DND-41 (cell line): ENCODE measurements around the gene RASSF6.
"Not testable (repeated sequence)": the region's sequence is repeated elsewhere in the genome, so short reads cannot be mapped to it uniquely, and the experiment has no call there.

Experiments
- ATAC-seq: fragments of 200-7000 bp; cut with Tn5 transposase; 3 replicates; pipeline ENCODE4 v1.9.1; 2021; ENCODE audit warnings: low read depth; ENCODE audit not compliant: insufficient read depth
- DNase-seq: peaks from one replicate; pipeline ENCODE4 v3.0.0-alpha.2; 2020
- H2AFZ ChIP-seq: 2 replicates; pipeline ENCODE4 v1.6.0; 2012; ENCODE audit warnings: low read depth, low read length
- H3K27ac ChIP-seq: 2 replicates; pipeline ENCODE4 v1.5.1; 2012; ENCODE audit warnings: low read length, inconsistent platforms
- H3K27me3 ChIP-seq: fragments of 200-600 bp; sonication (generic); 2 replicates; pipeline ENCODE4 v1.6.0; 2012; ENCODE audit warnings: low read length, mild to moderate bottlenecking, inconsistent platforms; ENCODE audit not compliant: insufficient read depth, poor library complexity
- H3K36me3 ChIP-seq: 2 replicates; pipeline ENCODE4 v1.5.1; 2012; ENCODE audit warnings: low read length, inconsistent platforms; ENCODE audit not compliant: insufficient read depth
- H3K4me1 ChIP-seq: 2 replicates; pipeline ENCODE4 v1.5.1; 2012; ENCODE audit warnings: mild to moderate bottlenecking, low read length; ENCODE audit not compliant: insufficient read depth
- H3K4me2 ChIP-seq: 2 replicates; pipeline ENCODE4 v1.6.0; 2012; ENCODE audit warnings: mild to moderate bottlenecking, moderate library complexity, low read length, inconsistent platforms; ENCODE audit not compliant: insufficient read depth
- H3K4me3 ChIP-seq, 2 experiments: fragments of 200-600 bp in 1 of 2; shearing (Covaris generic) in 1 of 2; 2 replicates each; pipeline ENCODE4 v1.5.1; 2012 to 2016; ENCODE audit warnings: inconsistent platforms in 2 of 2, low read length in 2 of 2, mild to moderate bottlenecking in 2 of 2, low read depth in 1 of 2, moderate library complexity in 1 of 2
- H3K79me2 ChIP-seq: 2 replicates; pipeline ENCODE4 v1.6.0; 2012; ENCODE audit warnings: low read length, inconsistent platforms; ENCODE audit not compliant: insufficient read depth
- H3K9ac ChIP-seq: 2 replicates; pipeline ENCODE4 v1.6.0; 2012; ENCODE audit warnings: low read depth, mild to moderate bottlenecking, inconsistent platforms, low read length, moderate library complexity
- H3K9me3 ChIP-seq: 2 replicates; pipeline ENCODE4 v1.5.1; 2012; ENCODE audit warnings: low read length, moderate library complexity, mild to moderate bottlenecking, inconsistent platforms; ENCODE audit not compliant: insufficient read depth, severe bottlenecking
- H4K20me1 ChIP-seq: 2 replicates; pipeline ENCODE4 v1.6.0; 2012; ENCODE audit warnings: low read length; ENCODE audit not compliant: insufficient read depth
- CTCF ChIP-seq: IDR thresholded peaks from 2 replicates; pipeline ENCODE4 v1.5.1; 2012; ENCODE audit warnings: borderline replicate concordance, low read length, moderate library complexity, mild to moderate bottlenecking; ENCODE audit not compliant: poor library complexity, severe bottlenecking; ENCODE audit errors: extremely low read depth
- EZH2 ChIP-seq: IDR thresholded peaks from 3 replicates; pipeline ENCODE4 v1.6.1; 2012; ENCODE audit warnings: borderline replicate concordance, low read depth, mild to moderate bottlenecking, moderate library complexity, low read length, inconsistent platforms; ENCODE audit not compliant: severe bottlenecking

RASSF6 gene

GRCh38 chr4:73603271-73603710, 16.9 kb downstream of the RASSF6 start:
- H2AFZ ChIP-seq = no peak overlapping the region
- no peak overlapping the region for H3K4me3 ChIP-seq
- DNase-seq (no peak), ATAC-seq (no peak)
- peaks cover 65% of the 10 kb centered on the region for H3K4me1 ChIP-seq
- H3K4me2 ChIP-seq = no peak overlapping the region
- no peaks in the 10 kb centered on the region for H3K79me2 ChIP-seq
- H3K9ac ChIP-seq = no peak overlapping the region
- H3K36me3 ChIP-seq = no peaks in the 10 kb centered on the region
- no peak for TF ChIP-seq EZH2
- TF ChIP-seq CTCF = no peak
- H4K20me1 ChIP-seq = no peaks in the 10 kb centered on the region
- no peak overlapping the region for H3K27ac ChIP-seq
- no peaks in the 10 kb centered on the region for H3K9me3 ChIP-seq
- no peaks in the 10 kb centered on the region for H3K27me3 ChIP-seq

- Histone ChIP-seq H3K27ac (peak overlapping the region; percentile 53; the same call in 1 of the 2 replicates), H3K4me2 (no peak overlapping the region)
- ATAC-seq = no peak
These were observed 19.3 kb downstream of the RASSF6 start for GRCh38 chr4:73600954-73601353.

DNA sequence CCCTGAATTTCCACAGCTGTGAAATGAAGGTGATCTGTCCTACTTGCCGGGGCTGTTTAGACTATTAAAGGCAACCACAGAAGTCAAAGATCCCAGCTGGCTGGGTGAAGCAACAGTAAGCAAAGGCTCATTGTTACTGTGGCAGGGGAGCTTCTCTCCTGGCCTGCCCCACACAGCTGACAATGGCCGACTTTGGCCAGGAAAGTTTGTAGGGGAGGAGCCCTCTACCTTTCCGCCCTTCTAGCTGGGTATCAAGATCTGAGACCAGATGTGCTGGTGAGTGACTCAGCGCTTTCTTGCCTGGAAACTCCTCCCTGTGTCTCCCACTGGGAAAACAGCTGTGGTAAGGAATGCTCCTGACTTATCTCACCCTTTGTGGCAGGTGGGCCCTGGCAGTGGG, 21.1 kb downstream of the RASSF6 start:
- Histone ChIP-seq H3K4me3 (peak overlapping the region in 1 of 2 experiments; percentile 3; a peak in 1 of 4 replicates), H3K4me2 (peak overlapping the region; percentile 49), H3K9ac (peak overlapping the region; percentile 20), H3K9me3 (no peaks in the 10 kb centered on the region), H3K27me3 (no peaks in the 10 kb centered on the region), H2AFZ (peak overlapping the region; percentile 64), H3K27ac (peak overlapping the region; percentile 74), H3K4me1 (peaks cover 34% of the 10 kb centered on the region), H3K36me3 (no peaks in the 10 kb centered on the region), H4K20me1 (no peaks in the 10 kb centered on the region), H3K79me2 (no peaks in the 10 kb centered on the region)
- DNase-seq = peak; percentile 55
- ATAC-seq = peak; percentile 90
- no peak for TF ChIP-seq EZH2
- no peak for TF ChIP-seq CTCF

More at GRCh38 chr4:73600954-73601353, 19.3 kb downstream of the RASSF6 start:
- H3K4me3 ChIP-seq = no peak overlapping the region
- no peaks in the 10 kb centered on the region for H3K36me3 ChIP-seq
- no peak overlapping the region for H3K9ac ChIP-seq
- H4K20me1 ChIP-seq = no peaks in the 10 kb centered on the region
- DNase-seq = no peak
- peaks cover 44% of the 10 kb centered on the region for H3K4me1 ChIP-seq
- H3K27me3 ChIP-seq = no peaks in the 10 kb centered on the region
- H3K9me3 ChIP-seq = no peaks in the 10 kb centered on the region
- H2AFZ ChIP-seq = no peak overlapping the region
- TF ChIP-seq CTCF (no peak), EZH2 (no peak)
- H3K79me2 ChIP-seq = no peaks in the 10 kb centered on the region

DNA sequence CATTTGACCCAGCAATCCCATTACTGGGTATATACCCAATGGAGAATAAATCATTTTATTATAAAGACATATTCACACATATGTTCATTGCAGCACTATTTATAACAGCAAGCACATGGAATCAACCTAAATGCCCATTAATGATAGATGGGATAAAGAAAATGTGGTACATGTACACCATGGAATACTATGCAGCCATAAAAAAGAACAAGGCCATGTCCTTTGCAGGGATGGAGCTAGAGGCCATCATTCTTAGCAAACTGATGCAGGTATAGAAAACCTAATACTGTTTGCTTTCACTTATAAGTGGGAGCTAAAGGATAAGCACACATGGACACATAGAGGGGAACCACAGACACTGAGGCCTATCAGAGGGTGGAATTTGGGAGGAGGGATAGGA, 22.6 kb downstream of the RASSF6 start:
- Histone ChIP-seq H3K4me1 (peaks cover 40% of the 10 kb centered on the region), H3K79me2 (no peaks in the 10 kb centered on the region), H3K36me3 (no peaks in the 10 kb centered on the region), H4K20me1 (no peaks in the 10 kb centered on the region), H3K27me3 (no peaks in the 10 kb centered on the region), H2AFZ (no peak overlapping the region), H3K27ac (no peak overlapping the region), H3K9me3 (no peaks in the 10 kb centered on the region), H3K4me2 (no peak overlapping the region), H3K9ac (no peak overlapping the region), H3K4me3 (no peak overlapping the region)
- no peak for TF ChIP-seq CTCF
- TF ChIP-seq EZH2 = no peak
- ATAC-seq (no peak), DNase-seq (no peak)

DNA sequence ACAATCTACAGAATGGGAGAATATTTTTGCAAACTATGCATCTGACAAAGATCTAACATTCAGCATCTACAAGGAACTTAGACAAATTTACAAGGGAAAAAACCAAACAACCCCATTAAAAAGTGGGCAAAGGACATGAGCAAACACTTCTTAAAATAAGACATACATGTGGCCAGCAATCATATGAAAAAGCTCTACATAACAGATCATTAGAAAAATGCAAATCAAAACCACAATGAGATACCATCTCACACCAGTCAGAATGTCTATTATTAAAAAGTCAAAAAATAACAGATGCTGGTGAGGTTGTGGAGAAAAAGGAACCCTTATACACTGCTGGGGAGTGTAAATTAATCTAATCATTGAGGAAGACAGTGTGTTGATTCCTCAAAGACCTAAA, 23.1 kb downstream of the RASSF6 start:
- not testable (repeated sequence) for H3K79me2 ChIP-seq, H4K20me1 ChIP-seq, H3K27ac ChIP-seq, H3K27me3 ChIP-seq, H3K9ac ChIP-seq, H3K9me3 ChIP-seq, DNase-seq, ATAC-seq, H2AFZ ChIP-seq, H3K4me2 ChIP-seq, H3K4me3 ChIP-seq, H3K36me3 ChIP-seq
- peaks cover 40% of the 10 kb centered on the region for H3K4me1 ChIP-seq
